ENCODE results near the gene TLR1. TPM values are rescaled to one million over a fixed set of nuclear protein-coding genes. Genes with fewer than 3 reads are reported as not detected.

Gene TLR1
- total and polyA plus RNA-seq, 12 donors: 2.5 to 60.0 (median 14.8) TPM

DNA sequence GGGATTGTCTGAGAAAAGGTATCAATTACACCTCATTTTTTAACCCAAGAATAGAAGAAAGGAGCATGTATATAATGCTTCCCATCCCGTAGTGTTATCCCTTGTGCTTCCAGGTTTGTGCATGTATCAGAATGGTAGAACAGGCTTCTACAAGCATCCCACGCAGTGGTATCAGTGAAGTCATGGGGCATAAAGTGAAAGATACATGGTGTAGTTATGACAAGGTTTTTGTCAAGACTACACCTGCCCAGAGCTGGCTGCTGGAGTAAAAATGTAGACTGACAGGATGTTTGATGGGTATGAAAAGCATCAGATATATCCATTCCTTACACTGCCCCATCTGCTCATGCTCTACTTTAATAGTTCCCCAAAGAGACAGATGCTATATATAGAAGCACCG lies 9.5 kb downstream of the TLR1 start:
- no peak for DNase-seq
- no peaks in the 10 kb centered on the region for H3K27me3 ChIP-seq
- intact Hi-C loops (cut with DNase I): no loop called here
- no peaks in the 10 kb centered on the region for H3K36me3 ChIP-seq (replicated peaks in 1 of 2)
- H3K4me1 ChIP-seq (replicated peaks in 1 of 2): no peaks in the 10 kb centered on the region
- TF ChIP-seq POLR2A (IDR thresholded peaks at IDR 0.05) (no peak), CTCF (IDR thresholded peaks at IDR 0.05) (no peak)
- 83 to 96% (median 89%) methylated on average over 3 of the region's 3 CpGs for WGBS, 4 donors
- no peak overlapping the region for H3K27ac ChIP-seq
- H3K9me3 ChIP-seq (replicated peaks in 1 of 3): no peaks in the 10 kb centered on the region
- H3K4me3 ChIP-seq: no peak overlapping the region

DNA sequence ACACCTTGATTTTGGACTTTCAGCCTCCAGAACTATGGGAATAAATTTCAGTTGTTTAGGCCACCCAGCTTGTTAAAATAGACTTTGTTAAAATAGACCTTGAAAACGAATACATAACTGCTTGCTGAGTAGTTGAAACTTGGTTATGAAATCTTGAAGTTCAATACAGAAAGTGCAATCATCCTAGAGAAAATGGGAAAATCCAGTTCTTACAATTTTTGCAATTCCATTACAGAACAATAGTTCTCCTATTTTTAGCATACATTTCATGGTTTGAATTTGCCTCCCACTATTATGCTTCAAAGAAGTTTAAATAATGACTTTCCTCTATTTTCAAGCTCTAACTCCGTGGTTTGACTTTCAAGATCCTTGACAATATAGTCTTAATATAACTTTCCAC lies 10.5 kb downstream of the TLR1 start:
- H3K36me3 ChIP-seq (replicated peaks in 1 of 2): no peaks in the 10 kb centered on the region
- intact Hi-C loops (cut with DNase I): no loop called here
- no peak for DNase-seq
- no peak overlapping the region for H3K27ac ChIP-seq
- no peaks in the 10 kb centered on the region for H3K4me1 ChIP-seq (replicated peaks in 1 of 2)
- no peaks in the 10 kb centered on the region for H3K27me3 ChIP-seq
- 55 to 65% (median 60%) methylated on average over 2 of the region's 2 CpGs for WGBS, 4 donors
- TF ChIP-seq POLR2A (IDR thresholded peaks at IDR 0.05) (no peak), CTCF (IDR thresholded peaks at IDR 0.05) (no peak)
- no peak overlapping the region for H3K4me3 ChIP-seq
- H3K9me3 ChIP-seq (replicated peaks in 1 of 3): no peaks in the 10 kb centered on the region

- Histone ChIP-seq H3K27ac (no peak overlapping the region), H3K27me3 (no peaks in the 10 kb centered on the region), H3K36me3 (replicated peaks in 1 of 2) (no peaks in the 10 kb centered on the region), H3K4me3 (no peak overlapping the region), H3K9me3 (replicated peaks in 1 of 3) (no peaks in the 10 kb centered on the region), H3K4me1 (replicated peaks in 1 of 2) (no peaks in the 10 kb centered on the region)
- WGBS, 4 donors: 48 to 73% (median 60%) methylated on average over 2 of the region's 2 CpGs
- intact Hi-C loops (cut with DNase I): no loop called here
- DNase-seq: no peak
- no peak for TF ChIP-seq POLR2A (IDR thresholded peaks at IDR 0.05)
- TF ChIP-seq CTCF (IDR thresholded peaks at IDR 0.05): no peak
Observed at GRCh38 chr4:38791010-38791409, 13.6 kb downstream of the TLR1 start.

DNA sequence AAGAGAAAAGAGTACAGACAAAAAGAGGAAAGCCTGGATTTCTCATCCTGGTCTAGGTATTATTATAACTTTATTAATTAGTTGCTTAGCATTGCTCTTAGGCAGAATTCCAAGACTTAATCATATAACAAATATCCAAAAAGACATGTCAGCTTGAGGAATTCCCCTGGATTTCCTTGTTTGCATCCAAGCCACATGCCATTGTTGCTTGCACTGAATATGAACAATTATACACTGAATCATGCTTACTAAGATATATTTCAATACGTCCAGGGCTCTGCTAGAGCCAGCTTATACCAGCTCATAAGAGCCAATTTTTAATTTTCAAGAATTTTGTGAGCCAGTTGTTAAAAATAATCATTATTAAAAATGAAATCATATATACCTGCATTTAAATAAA lies 16.3 kb downstream of the TLR1 start:
- intact Hi-C loops (cut with DNase I): no loop called here
- no peak overlapping the region for H3K4me3 ChIP-seq
- H3K27me3 ChIP-seq: no peaks in the 10 kb centered on the region
- no peak for DNase-seq
- no peak overlapping the region for H3K27ac ChIP-seq
- WGBS, 4 donors: 59 to 81% (median 69%) methylated on average over 1 of the region's 1 CpG
- TF ChIP-seq POLR2A (IDR thresholded peaks at IDR 0.05): no peak
- no peak for TF ChIP-seq CTCF (IDR thresholded peaks at IDR 0.05)
- no peaks in the 10 kb centered on the region for H3K4me1 ChIP-seq (replicated peaks in 1 of 2)
- no peaks in the 10 kb centered on the region for H3K9me3 ChIP-seq (replicated peaks in 1 of 3)
- H3K36me3 ChIP-seq (replicated peaks in 1 of 2): no peaks in the 10 kb centered on the region
